Right lobe of liver (tissue), 4 donors: Measurements from ENCODE around the gene SERPINE3.

Experiments used
- CTCF ChIP-seq, 4 donors: fragments of 200-600 bp in 3 of 4; fragments of 450-650 bp in 1 of 4; IDR thresholded peaks; one replicate each; pipeline versions ENCODE4 v1.5.1 to v1.8.0; 2016 to 2022; ENCODE audit warnings: antibody characterized with exemption in 4 of 4, mild to moderate bottlenecking in 2 of 4
- POLR2A ChIP-seq: fragments of 450-650 bp; IDR thresholded peaks from one replicate; pipeline ENCODE4 v1.6.1; 2017; ENCODE audit warnings: antibody characterized with exemption, mild to moderate bottlenecking
- donor health status: DM: no; HTN: no; CAD: no.
- donor health status: DM: no; HTN: no; CAD: no.
- donor health status: DM: no; HTN: yes; CAD: no.

- TF ChIP-seq CTCF (IDR thresholded peaks at IDR 0.05) (no peak), POLR2A (no peak)
These were observed 21.0 kb downstream of the SERPINE3 start for GRCh38 chr13:51360489-51360888.
